Endothelial cell (in vitro differentiated cells): ENCODE results near the gene KAZN. TPM values are rescaled to one million over a fixed set of nuclear protein-coding genes. Genes with fewer than 3 reads are reported as not detected.

Experiments used
- DNase-seq: peaks from one replicate; pipeline ENCODE4 v3.0.0; 2021; ENCODE audit warnings: low spot score
- H3K27ac Mint-ChIP-seq: one replicate; pipeline ENCODE4 v1.8.0; 2021; ENCODE audit warnings: mixed read lengths, inconsistent platforms; ENCODE audit not compliant: unreplicated experiment
- H3K27me3 Mint-ChIP-seq: one replicate; pipeline ENCODE4 v1.8.0; 2021; ENCODE audit warnings: mild to moderate bottlenecking, moderate library complexity, mixed read lengths, inconsistent platforms; ENCODE audit not compliant: unreplicated experiment
- H3K36me3 Mint-ChIP-seq: one replicate; pipeline ENCODE4 v1.8.0; 2021; ENCODE audit warnings: mild to moderate bottlenecking, low read depth, mixed read lengths, inconsistent platforms; ENCODE audit not compliant: unreplicated experiment
- H3K4me1 Mint-ChIP-seq: one replicate; pipeline ENCODE4 v1.8.0; 2021; ENCODE audit warnings: mild to moderate bottlenecking, mixed read lengths, inconsistent platforms; ENCODE audit not compliant: unreplicated experiment
- H3K4me3 Mint-ChIP-seq: one replicate; pipeline ENCODE4 v1.8.0; 2021; ENCODE audit warnings: mild to moderate bottlenecking, mixed read lengths, inconsistent platforms; ENCODE audit not compliant: unreplicated experiment
- H3K9me3 Mint-ChIP-seq: one replicate; pipeline ENCODE4 v1.8.0; 2021; ENCODE audit warnings: mixed read lengths, inconsistent platforms; ENCODE audit not compliant: unreplicated experiment
- total RNA-seq: library from RNA; stranded (reverse); fragmentation: NEBNext Ultra II Directional; extraction: Animal tissue kit (Norgen Biotek cat#: 25700); gene quantifications from one replicate; pipeline ENCODE4 v1.2.1, GENCODE V29; 2021; ENCODE audit not compliant: unreplicated experiment
- TF ChIP-seq, protein P1 (sequence below): fragments of 200-600 bp; sonication (generic); IDR thresholded peaks from one replicate; pipeline ENCODE4 v1.5.0; 2021; ENCODE audit warnings: antibody characterized with exemption; ENCODE audit not compliant: unreplicated experiment

The KAZN gene
- total RNA-seq, 1 donor from 2014 or later, result 10.1 TPM

DNA sequence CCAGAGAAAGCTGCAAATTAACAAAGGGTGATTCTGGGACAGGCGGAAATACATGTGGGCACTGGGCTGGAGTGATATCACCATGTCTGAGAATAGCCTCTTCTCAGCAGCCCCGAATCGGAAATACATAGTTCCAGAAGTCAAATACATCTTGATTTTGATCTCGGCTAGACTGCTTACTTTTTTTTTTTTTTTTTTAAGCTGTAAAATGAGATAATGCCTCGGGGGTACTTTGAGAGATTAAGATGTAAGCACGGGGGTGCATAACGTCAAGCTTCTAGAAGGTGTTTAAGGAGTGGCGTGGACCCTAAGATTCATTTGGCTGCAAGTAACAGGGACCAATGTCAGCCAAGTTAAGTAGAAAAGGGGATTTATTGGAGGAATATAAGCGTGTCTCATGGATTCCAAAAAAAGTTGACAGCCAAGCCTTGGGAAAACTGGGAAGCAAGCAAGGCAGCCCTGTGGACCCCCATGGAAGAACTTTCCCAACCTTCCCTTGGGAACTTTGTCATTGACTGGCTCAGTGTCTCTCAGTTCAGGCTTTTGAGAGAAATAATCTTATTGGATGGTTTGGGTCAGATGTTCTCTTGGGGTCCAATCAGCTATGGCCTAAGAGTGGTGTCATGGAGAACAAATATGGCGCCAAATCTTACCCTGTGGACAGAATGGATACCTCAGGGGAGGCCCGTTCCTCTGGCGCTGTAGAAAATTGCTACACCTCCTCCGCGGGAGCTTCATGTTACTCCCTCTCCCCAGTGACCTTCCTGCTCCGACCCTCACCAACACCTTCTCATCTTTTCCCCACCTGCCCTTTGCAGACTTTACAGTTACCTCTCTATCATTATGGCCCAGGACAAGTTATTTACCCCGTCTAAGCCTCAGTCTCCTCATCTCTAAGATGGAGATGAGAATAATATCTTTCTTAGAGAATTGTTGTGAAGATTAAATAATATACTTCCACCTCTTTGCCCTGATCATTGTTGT is 186.6 kb downstream of the KAZN start:
- Mint-ChIP-seq H3K4me1 (no peaks in the 10 kb centered on the region), H3K9me3 (no peaks in the 10 kb centered on the region), H3K4me3 (no peak overlapping the region), H3K36me3 (no peaks in the 10 kb centered on the region), H3K27me3 (no peaks in the 10 kb centered on the region), H3K27ac (no peak overlapping the region)
- TF ChIP-seq, protein P1, sequence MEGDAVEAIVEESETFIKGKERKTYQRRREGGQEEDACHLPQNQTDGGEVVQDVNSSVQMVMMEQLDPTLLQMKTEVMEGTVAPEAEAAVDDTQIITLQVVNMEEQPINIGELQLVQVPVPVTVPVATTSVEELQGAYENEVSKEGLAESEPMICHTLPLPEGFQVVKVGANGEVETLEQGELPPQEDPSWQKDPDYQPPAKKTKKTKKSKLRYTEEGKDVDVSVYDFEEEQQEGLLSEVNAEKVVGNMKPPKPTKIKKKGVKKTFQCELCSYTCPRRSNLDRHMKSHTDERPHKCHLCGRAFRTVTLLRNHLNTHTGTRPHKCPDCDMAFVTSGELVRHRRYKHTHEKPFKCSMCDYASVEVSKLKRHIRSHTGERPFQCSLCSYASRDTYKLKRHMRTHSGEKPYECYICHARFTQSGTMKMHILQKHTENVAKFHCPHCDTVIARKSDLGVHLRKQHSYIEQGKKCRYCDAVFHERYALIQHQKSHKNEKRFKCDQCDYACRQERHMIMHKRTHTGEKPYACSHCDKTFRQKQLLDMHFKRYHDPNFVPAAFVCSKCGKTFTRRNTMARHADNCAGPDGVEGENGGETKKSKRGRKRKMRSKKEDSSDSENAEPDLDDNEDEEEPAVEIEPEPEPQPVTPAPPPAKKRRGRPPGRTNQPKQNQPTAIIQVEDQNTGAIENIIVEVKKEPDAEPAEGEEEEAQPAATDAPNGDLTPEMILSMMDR, result no peak
- no peak for DNase-seq

DNA sequence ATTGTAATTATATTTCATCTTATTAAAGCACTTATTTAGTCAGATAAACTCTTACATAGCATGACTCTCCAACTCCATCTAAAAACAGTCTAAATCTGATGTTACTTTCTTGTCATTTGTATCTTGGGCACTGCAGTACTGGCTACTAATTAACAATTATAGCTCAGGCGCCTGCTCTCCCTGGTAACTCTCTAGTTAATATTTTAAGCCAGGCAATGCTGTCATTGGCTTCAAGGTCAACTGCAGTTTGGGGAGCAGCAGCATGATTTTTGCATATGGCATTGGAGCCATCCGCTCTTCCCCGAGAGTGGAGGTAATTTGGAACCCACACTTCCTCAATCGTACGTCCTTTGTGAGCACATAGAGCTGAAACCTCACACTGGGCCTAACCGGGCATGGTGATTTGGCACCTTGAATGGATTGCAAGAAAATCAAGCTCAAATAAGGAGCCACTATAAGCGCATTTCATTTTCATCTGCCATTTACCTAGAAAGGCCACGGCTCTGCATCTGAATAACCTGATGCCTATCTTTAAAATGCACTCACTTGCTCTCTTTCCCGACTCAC is 187.7 kb downstream of the KAZN start:
- H3K4me3 Mint-ChIP-seq, result no peak overlapping the region
- DNase-seq, result no peak
- H3K36me3 Mint-ChIP-seq, result no peaks in the 10 kb centered on the region
- TF ChIP-seq, protein P1, result no peak
- no peaks in the 10 kb centered on the region for H3K9me3 Mint-ChIP-seq
- no peaks in the 10 kb centered on the region for H3K4me1 Mint-ChIP-seq
- H3K27ac Mint-ChIP-seq, result no peak overlapping the region
- no peaks in the 10 kb centered on the region for H3K27me3 Mint-ChIP-seq

DNA sequence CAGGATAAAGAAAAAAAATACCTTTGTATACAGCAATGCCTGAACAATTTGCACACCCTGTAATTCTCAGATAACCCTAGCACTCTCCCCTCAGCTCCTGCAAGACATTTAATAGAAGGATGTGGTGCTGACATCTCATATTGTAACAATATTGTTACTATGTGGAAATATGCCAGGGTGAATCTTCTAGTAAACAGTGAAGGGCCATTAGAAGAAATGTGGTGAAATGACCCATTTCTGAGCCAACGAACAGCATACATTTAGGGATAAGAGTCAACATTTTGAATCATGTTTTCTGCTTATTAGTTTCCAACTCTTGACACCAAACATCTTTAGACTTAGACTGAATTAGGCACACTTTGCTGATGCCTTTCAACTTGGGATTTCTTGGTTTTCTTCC is 188.2 kb downstream of the KAZN start:
- H3K4me1 Mint-ChIP-seq, result no peaks in the 10 kb centered on the region
- TF ChIP-seq, protein P1, result no peak
- H3K36me3 Mint-ChIP-seq, result no peaks in the 10 kb centered on the region
- H3K27ac Mint-ChIP-seq, result no peak overlapping the region
- no peak overlapping the region for H3K4me3 Mint-ChIP-seq
- DNase-seq, result no peak
- H3K9me3 Mint-ChIP-seq, result no peaks in the 10 kb centered on the region
- H3K27me3 Mint-ChIP-seq, result no peaks in the 10 kb centered on the region

DNA sequence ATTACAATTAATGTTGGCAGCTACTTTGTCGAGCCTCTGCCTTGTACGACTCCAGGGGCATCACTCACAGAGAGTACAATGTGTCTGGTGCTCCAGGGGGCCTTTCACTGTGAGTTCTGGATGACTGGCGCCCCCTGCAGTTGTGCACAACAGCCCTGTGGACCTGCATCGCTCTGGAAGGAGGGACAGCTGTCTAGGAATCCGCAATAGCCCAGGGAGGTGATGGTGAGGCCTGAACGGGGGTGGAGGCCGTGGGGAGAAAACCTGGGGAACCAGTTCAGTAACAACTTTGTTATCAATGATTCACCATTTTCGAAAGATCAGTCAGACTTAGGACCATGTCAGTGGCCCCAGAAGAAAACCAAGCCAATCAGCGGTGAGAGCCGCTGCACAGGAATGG is 189.1 kb downstream of the KAZN start:
- Mint-ChIP-seq H3K36me3 (no peaks in the 10 kb centered on the region), H3K9me3 (no peaks in the 10 kb centered on the region), H3K4me3 (no peak overlapping the region), H3K4me1 (peaks cover 2% of the 10 kb centered on the region), H3K27ac (no peak overlapping the region), H3K27me3 (no peaks in the 10 kb centered on the region)
- TF ChIP-seq, protein P1, result no peak
- no peak for DNase-seq

DNA sequence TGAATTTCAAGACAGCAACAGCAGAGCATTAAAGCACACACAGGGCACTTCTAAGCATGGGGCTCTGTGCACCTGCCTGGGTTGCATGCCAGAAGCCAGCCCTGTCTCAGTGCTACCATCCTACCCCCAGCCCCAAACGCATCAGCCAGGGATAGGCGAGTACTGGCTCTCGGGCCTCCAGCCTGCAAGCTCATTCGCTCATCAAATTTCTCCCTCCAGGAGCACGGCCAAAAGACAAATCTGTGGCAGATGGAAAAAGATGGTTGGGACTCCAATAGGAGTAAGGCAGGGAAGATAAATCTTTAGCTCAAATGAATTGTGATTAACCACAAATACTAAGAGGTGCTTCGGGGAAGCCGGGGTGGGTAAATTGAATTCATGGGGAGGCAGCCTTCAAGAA is 189.6 kb downstream of the KAZN start:
- DNase-seq, result no peak
- no peak overlapping the region for H3K4me3 Mint-ChIP-seq
- TF ChIP-seq, protein P1, result no peak
- peaks cover 2% of the 10 kb centered on the region for H3K4me1 Mint-ChIP-seq
- H3K9me3 Mint-ChIP-seq, result no peaks in the 10 kb centered on the region
- no peak overlapping the region for H3K27ac Mint-ChIP-seq
- no peaks in the 10 kb centered on the region for H3K36me3 Mint-ChIP-seq
- no peaks in the 10 kb centered on the region for H3K27me3 Mint-ChIP-seq
